HEK293T (cell line): ENCODE data around the gene PALLD.

Source experiments
- CTCF ChIA-PET: fragments of 350-600 bp; formaldehyde crosslinking; extraction: SDS; loops from one replicate; lab custom pipeline; 2021; ENCODE audit warnings: antibody characterized with exemption, inconsistent platforms; lab: Yijun Ruan, JAX
- POLR2A ChIA-PET: fragments of 350-600 bp; formaldehyde crosslinking; extraction: SDS; loops from one replicate; lab custom pipeline; 2020; ENCODE audit warnings: antibody characterized with exemption, inconsistent platforms; lab: Yijun Ruan, JAX
- DNase-seq: peaks from one replicate; pipeline ENCODE4 v3.0.0; 2012; ENCODE audit warnings: mixed read lengths; ENCODE audit errors: extremely low spot score
- ARNT ChIP-seq: fragments of 450-650 bp; IDR thresholded peaks from 2 replicates; pipeline ENCODE4 v1.6.1; 2017; ENCODE audit warnings: mild to moderate bottlenecking
- BHLHE40 ChIP-seq: fragments of 450-650 bp; IDR thresholded peaks from 2 replicates; pipeline ENCODE4 v1.6.1; 2016; ENCODE audit warnings: mild to moderate bottlenecking, moderate library complexity, borderline replicate concordance
- CTBP1 ChIP-seq: fragments of 450-650 bp; IDR thresholded peaks from 2 replicates; pipeline ENCODE4 v1.6.1; 2016; ENCODE audit warnings: borderline replicate concordance
- ELF4 ChIP-seq: fragments of 450-650 bp; IDR thresholded peaks from 2 replicates; pipeline ENCODE4 v1.6.1; 2017; ENCODE audit warnings: antibody characterized with exemption
- FOXA1 ChIP-seq: fragments of 450-650 bp; IDR thresholded peaks from 2 replicates; pipeline ENCODE4 v1.6.1; 2016; ENCODE audit warnings: mild to moderate bottlenecking
- FOXK2 ChIP-seq: fragments of 450-650 bp; IDR thresholded peaks from 2 replicates; pipeline ENCODE4 v1.6.1; 2016; ENCODE audit warnings: mild to moderate bottlenecking
- FOXM1 ChIP-seq: fragments of 450-650 bp; IDR thresholded peaks from 2 replicates; pipeline ENCODE4 v1.6.1; 2017; ENCODE audit warnings: mild to moderate bottlenecking, borderline replicate concordance
- HDGF ChIP-seq: fragments of 450-650 bp; IDR thresholded peaks from 2 replicates; pipeline ENCODE4 v1.6.1; 2017; ENCODE audit warnings: antibody characterized with exemption, borderline replicate concordance
- L3MBTL2 ChIP-seq: fragments of 450-650 bp; conservative IDR thresholded peaks from 2 replicates; pipeline ENCODE4 v1.6.1; 2016; ENCODE audit warnings: mild to moderate bottlenecking
- LEF1 ChIP-seq: fragments of 450-650 bp; IDR thresholded peaks from 2 replicates; pipeline ENCODE4 v1.6.1; 2017; ENCODE audit warnings: mild to moderate bottlenecking, borderline replicate concordance
- NFRKB ChIP-seq: fragments of 450-650 bp; IDR thresholded peaks from 2 replicates; pipeline ENCODE4 v1.6.1; 2016; ENCODE audit warnings: mild to moderate bottlenecking, moderate library complexity
- PKNOX1 ChIP-seq: fragments of 450-650 bp; IDR thresholded peaks from 2 replicates; pipeline ENCODE4 v1.6.1; 2016
- SP1 ChIP-seq: fragments of 450-650 bp; IDR thresholded peaks from 2 replicates; pipeline ENCODE4 v1.6.1; 2017
- SUZ12 ChIP-seq: fragments of 450-650 bp; IDR thresholded peaks from 2 replicates; pipeline ENCODE4 v1.6.1; 2016; ENCODE audit warnings: mild to moderate bottlenecking
- TARDBP ChIP-seq: fragments of 450-650 bp; IDR thresholded peaks from 2 replicates; pipeline ENCODE4 v1.6.1; 2016
- ZNF384 ChIP-seq: fragments of 450-650 bp; IDR thresholded peaks from 2 replicates; pipeline ENCODE4 v1.6.1; 2016

PALLD gene

DNA sequence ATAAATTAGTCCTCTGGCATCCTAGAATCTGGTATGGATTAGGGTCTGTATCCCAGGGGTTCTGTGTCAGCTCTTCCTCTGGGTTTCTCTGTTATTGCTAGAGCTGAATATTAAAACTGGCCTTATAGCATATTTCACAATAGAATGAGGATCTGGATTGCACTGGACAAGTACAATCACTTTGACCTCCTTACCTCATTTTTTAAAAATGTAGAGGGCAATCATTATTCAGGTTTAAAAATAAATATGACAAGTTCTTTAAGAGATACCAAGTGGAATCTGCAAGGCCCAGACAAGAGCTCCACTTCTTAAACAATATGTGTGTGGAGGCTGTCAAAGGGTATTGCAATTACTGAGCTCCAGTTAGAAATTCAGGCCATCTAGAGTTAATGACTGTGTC is 1.4 kb downstream of the PALLD start:
- no peak for TF ChIP-seq TARDBP
- no peak for TF ChIP-seq BHLHE40
- no peak for TF ChIP-seq ZNF384
- TF ChIP-seq CTBP1: no peak
- no peak for TF ChIP-seq ARNT
- no peak for TF ChIP-seq ELF4
- TF ChIP-seq SP1: no peak
- TF ChIP-seq SUZ12: no peak
- TF ChIP-seq HDGF: no peak
- TF ChIP-seq NFRKB: no peak
- TF ChIP-seq PKNOX1: no peak
- TF ChIP-seq LEF1: no peak
- TF ChIP-seq FOXK2: no peak
- no peak for TF ChIP-seq FOXA1
- TF ChIP-seq FOXM1: no peak
- TF ChIP-seq L3MBTL2: no peak
- ChIA-PET POLR2A (interaction anchor here (0.7 to 1.4 kb wide), 2 partner anchors 12 to 18 kb away, joined by 3 to 7 read pairs; partner anchors contain the start of gene DDX60L), CTCF (interaction anchor here (0.7 kb wide), 1 partner anchor 203 kb away, joined by 6 read pairs; no protein-coding TSS in a partner anchor)
- DNase-seq: no peak

- CTCF ChIA-PET: interaction anchor here (0.7 kb wide), 1 partner anchor 204 kb away, joined by 6 read pairs; no protein-coding TSS in a partner anchor
- DNase-seq: no peak
- POLR2A ChIA-PET: interaction anchor here (1.4 kb wide), 1 partner anchor 19 kb away, joined by 7 read pairs; the partner anchor contains the start of gene DDX60L
- TF ChIP-seq CTBP1: no peak
- no peak for TF ChIP-seq FOXA1
- no peak for TF ChIP-seq ARNT
These were observed 2.4 kb downstream of the PALLD start for GRCh38 chr4:168499241-168499640.

GRCh38 chr4:168501407-168501806 is 4.6 kb downstream of the PALLD start:
- CTCF ChIA-PET: interaction anchor here (2.2 kb wide), 1 partner anchor 13 kb away, joined by 6 read pairs; no protein-coding TSS in a partner anchor
- POLR2A ChIA-PET: interaction anchor here (0.6 to 0.7 kb wide), 2 partner anchors 21 to 22 kb away, joined by 3 read pairs; partner anchors contain the start of gene DDX60L
- TF ChIP-seq CTBP1 (no peak), ELF4 (no peak), LEF1 (no peak), ZNF384 (no peak), HDGF (no peak), PKNOX1 (no peak), TARDBP (no peak), FOXA1 (no peak), FOXK2 (no peak), SUZ12 (no peak), BHLHE40 (no peak), L3MBTL2 (no peak), NFRKB (no peak), FOXM1 (no peak), SP1 (no peak), ARNT (no peak)
- no peak for DNase-seq

- ChIA-PET POLR2A (no interaction called here), CTCF (interaction anchor here (0.6 kb wide), 1 partner anchor 35 kb away, joined by 3 read pairs; no protein-coding TSS in a partner anchor)
- TF ChIP-seq L3MBTL2 (no peak), ELF4 (no peak)
- DNase-seq: no peak
These were observed 6.0 kb downstream of the PALLD start for GRCh38 chr4:168502861-168503260.

GRCh38 chr4:168503652-168504362 is 7.0 kb downstream of the PALLD start:
- ChIA-PET CTCF (no interaction called here), POLR2A (no interaction called here)
- no peak for TF ChIP-seq NFRKB
- TF ChIP-seq SP1: no peak
- TF ChIP-seq PKNOX1: no peak
- no peak for TF ChIP-seq LEF1
- no peak for TF ChIP-seq CTBP1
- no peak for TF ChIP-seq SUZ12
- no peak for TF ChIP-seq FOXM1
- TF ChIP-seq FOXA1: no peak
- TF ChIP-seq L3MBTL2: no peak
- no peak for TF ChIP-seq TARDBP
- no peak for TF ChIP-seq HDGF
- DNase-seq: no peak

DNA sequence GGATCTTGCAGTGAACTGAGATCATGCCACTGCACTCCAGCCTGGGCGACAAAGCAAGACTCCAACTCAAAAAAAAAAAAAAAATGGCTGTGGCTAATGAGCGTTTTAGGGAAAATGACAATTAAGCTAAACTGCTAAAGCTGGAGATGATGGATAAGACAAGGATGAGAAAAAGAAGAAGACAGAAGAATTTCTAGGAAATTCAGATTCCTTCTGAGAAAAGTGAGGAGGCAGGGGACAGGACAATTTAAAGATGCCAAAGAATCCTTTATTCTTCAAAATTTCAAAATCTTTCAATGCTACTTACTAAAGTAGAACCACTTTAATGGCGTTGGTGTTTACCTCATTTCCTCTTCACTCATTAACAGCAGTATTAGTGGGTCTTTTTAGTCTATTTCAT is 7.7 kb downstream of the PALLD start:
- ChIA-PET CTCF (no interaction called here), POLR2A (no interaction called here)
- TF ChIP-seq HDGF (no peak), FOXK2 (no peak), NFRKB (no peak), SP1 (no peak), FOXA1 (no peak)
- no peak for DNase-seq

- ChIA-PET CTCF (no interaction called here), POLR2A (no interaction called here)
- no peak for DNase-seq
- no peak for TF ChIP-seq TARDBP
- TF ChIP-seq SUZ12: no peak
- no peak for TF ChIP-seq FOXM1
- TF ChIP-seq ARNT: no peak
These were observed 9.2 kb downstream of the PALLD start for GRCh38 chr4:168506014-168506413.
